Thyroid gland (tissue), 4 donors: Measurements from ENCODE around the gene FPR2.

Experiments used
- CTCF ChIP-seq, 6 experiments: fragments of 200-600 bp in 3 of 6; fragments of 450-650 bp in 3 of 6; sonication (generic) in 3 of 6; IDR thresholded peaks; one replicate each; pipeline ENCODE4 v1.5.1; 2016 to 2019; ENCODE audit warnings: antibody characterized with exemption in 6 of 6, mild to moderate bottlenecking in 2 of 6, inconsistent platforms in 1 of 6, moderate library complexity in 1 of 6
- POLR2A ChIP-seq, 2 donors: fragments of 450-650 bp; IDR thresholded peaks; one replicate each; pipeline ENCODE4 v1.6.1; 2017; ENCODE audit warnings: antibody characterized with exemption in 2 of 2, mild to moderate bottlenecking in 2 of 2, moderate library complexity in 1 of 2

GRCh38 chr19:51781999-51782398, 21.0 kb downstream of the FPR2 start:
- TF ChIP-seq POLR2A (IDR thresholded peaks at IDR 0.05) (no peak), CTCF (IDR thresholded peaks at IDR 0.05) (no peak)
